ENCODE results near the gene TCP11L1. TPM values are rescaled to one million over a fixed set of nuclear protein-coding genes. Genes with fewer than 3 reads are reported as not detected.

The TCP11L1 gene, protein sequence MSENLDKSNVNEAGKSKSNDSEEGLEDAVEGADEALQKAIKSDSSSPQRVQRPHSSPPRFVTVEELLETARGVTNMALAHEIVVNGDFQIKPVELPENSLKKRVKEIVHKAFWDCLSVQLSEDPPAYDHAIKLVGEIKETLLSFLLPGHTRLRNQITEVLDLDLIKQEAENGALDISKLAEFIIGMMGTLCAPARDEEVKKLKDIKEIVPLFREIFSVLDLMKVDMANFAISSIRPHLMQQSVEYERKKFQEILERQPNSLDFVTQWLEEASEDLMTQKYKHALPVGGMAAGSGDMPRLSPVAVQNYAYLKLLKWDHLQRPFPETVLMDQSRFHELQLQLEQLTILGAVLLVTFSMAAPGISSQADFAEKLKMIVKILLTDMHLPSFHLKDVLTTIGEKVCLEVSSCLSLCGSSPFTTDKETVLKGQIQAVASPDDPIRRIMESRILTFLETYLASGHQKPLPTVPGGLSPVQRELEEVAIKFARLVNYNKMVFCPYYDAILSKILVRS
- total RNA-seq (10 to 100 TPM; 10.5 to 11.7 TPM), polyA plus RNA-seq (1 to 10 TPM; 2.9 to 3.3 TPM)

DNA sequence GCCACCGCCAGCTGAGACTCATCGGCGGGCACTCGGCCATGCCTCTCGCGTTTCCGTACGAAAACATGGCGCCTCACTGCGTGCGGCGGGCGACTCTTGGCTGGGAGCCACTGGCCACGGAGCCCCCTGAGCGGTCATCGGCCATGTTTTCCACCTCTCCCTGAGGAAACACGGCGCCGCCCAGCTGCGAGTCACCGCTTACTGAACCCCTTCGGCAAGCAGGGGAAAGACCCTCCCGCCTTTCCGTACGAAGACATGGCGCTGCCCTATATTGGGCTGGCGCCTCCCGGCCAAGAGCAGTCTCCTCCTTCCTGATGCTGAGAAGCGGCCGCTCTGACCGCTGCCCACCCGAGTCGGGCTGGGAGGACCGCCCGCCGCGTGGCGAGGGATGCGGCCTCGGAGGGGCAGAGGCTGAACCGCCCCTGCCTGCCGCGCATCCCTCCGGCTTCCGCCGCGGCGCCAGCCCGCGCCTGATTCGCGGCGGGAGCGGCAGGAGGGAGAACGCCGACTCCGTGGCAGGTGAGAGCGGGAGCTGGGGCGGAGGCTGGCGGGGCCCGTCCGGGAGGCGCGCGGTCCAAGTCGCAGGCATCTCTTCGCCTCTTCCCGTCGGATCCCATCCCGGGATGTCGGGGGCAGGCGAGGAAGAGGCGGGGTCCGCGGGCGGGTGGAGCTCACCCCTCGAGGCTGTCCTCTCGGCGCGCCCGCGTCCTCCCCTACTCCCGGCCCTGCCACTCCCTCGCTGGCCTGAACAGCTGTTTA is at the start of gene TCP11L1:
TSS of gene TCP11L1 (plus strand) at position 299 of the 759 bp plus-strand sequence. CDS start 4,202 bp downstream, outside the sequence.
- H3K9ac ChIP-seq (ENCODE audit: low read depth in 1 of 2, low read length in 2 of 2): peak within 1 kb of the TSS; percentile 78 to 83
- TF ChIP-seq, protein P1, sequence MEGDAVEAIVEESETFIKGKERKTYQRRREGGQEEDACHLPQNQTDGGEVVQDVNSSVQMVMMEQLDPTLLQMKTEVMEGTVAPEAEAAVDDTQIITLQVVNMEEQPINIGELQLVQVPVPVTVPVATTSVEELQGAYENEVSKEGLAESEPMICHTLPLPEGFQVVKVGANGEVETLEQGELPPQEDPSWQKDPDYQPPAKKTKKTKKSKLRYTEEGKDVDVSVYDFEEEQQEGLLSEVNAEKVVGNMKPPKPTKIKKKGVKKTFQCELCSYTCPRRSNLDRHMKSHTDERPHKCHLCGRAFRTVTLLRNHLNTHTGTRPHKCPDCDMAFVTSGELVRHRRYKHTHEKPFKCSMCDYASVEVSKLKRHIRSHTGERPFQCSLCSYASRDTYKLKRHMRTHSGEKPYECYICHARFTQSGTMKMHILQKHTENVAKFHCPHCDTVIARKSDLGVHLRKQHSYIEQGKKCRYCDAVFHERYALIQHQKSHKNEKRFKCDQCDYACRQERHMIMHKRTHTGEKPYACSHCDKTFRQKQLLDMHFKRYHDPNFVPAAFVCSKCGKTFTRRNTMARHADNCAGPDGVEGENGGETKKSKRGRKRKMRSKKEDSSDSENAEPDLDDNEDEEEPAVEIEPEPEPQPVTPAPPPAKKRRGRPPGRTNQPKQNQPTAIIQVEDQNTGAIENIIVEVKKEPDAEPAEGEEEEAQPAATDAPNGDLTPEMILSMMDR (IDR thresholded peaks at IDR 0.05; ENCODE audit: low read depth, low read length, missing input control): no peak
- TF ChIP-seq JUND (IDR thresholded peaks at IDR 0.05): no peak
- peak; percentile 100 for TF ChIP-seq YY1 (IDR thresholded peaks at IDR 0.05)
- TF ChIP-seq, protein P2, sequence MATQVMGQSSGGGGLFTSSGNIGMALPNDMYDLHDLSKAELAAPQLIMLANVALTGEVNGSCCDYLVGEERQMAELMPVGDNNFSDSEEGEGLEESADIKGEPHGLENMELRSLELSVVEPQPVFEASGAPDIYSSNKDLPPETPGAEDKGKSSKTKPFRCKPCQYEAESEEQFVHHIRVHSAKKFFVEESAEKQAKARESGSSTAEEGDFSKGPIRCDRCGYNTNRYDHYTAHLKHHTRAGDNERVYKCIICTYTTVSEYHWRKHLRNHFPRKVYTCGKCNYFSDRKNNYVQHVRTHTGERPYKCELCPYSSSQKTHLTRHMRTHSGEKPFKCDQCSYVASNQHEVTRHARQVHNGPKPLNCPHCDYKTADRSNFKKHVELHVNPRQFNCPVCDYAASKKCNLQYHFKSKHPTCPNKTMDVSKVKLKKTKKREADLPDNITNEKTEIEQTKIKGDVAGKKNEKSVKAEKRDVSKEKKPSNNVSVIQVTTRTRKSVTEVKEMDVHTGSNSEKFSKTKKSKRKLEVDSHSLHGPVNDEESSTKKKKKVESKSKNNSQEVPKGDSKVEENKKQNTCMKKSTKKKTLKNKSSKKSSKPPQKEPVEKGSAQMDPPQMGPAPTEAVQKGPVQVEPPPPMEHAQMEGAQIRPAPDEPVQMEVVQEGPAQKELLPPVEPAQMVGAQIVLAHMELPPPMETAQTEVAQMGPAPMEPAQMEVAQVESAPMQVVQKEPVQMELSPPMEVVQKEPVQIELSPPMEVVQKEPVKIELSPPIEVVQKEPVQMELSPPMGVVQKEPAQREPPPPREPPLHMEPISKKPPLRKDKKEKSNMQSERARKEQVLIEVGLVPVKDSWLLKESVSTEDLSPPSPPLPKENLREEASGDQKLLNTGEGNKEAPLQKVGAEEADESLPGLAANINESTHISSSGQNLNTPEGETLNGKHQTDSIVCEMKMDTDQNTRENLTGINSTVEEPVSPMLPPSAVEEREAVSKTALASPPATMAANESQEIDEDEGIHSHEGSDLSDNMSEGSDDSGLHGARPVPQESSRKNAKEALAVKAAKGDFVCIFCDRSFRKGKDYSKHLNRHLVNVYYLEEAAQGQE (IDR thresholded peaks at IDR 0.05): peak; percentile 59
- TF ChIP-seq SP1 (IDR thresholded peaks at IDR 0.05): peak; percentile 38
- TF ChIP-seq RXRA (IDR thresholded peaks at IDR 0.05): peak in 1 of 2 donors; percentile 22
- TF ChIP-seq HNF4A (conservative IDR thresholded peaks at IDR 0.05): peak in 1 of 2 donors; percentile 6
- peak within 1 kb of the TSS; percentile 93 to 99 for H3K27ac ChIP-seq (ENCODE audit: low read depth in 1 of 2, low read length in 2 of 2)

DNA sequence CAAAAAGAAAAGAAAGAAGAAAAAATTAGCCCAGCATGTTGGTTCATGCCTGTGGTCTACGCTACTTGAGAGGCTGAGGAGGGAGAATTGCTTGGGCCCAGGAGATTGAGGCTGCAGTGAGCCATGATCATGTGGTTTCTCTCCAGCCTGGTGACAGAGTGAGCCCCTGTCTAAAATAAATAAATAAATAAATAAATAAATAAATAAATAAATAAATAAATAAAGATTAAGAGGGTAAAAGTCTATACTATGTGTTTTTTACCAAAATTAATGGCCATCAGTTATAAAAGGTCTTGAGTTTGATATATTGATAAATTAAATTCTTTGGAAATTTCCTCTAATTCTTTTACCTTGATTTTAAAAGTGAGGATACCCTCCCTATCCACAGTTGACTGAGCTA is 48.9 kb upstream of the TCP11L1 start:
- H3K27ac ChIP-seq (ENCODE audit: low read depth in 1 of 2, low read length in 2 of 2): no peak overlapping the region
- no peaks in the 10 kb centered on the region for H3K27me3 ChIP-seq (ENCODE audit: control insufficient read depth in 4 of 4, insufficient read depth in 4 of 4, low read length in 3 of 4)
- no peaks in the 10 kb centered on the region for H3K4me1 ChIP-seq (ENCODE audit: control insufficient read depth in 4 of 4, insufficient read depth in 4 of 4, low read length in 3 of 4)
- TF ChIP-seq, protein P1 (IDR thresholded peaks at IDR 0.05; ENCODE audit: low read depth, low read length, missing input control): no peak
- TF ChIP-seq SP1 (IDR thresholded peaks at IDR 0.05) (no peak), NR2F2 (IDR thresholded peaks at IDR 0.05) (no peak), HNF4G (IDR thresholded peaks at IDR 0.05) (no peak), FOXA2 (IDR thresholded peaks at IDR 0.05) (no peak)
- TF ChIP-seq, protein P2 (IDR thresholded peaks at IDR 0.05): no peak
- H3K9ac ChIP-seq (ENCODE audit: low read depth in 1 of 2, low read length in 2 of 2): no peak overlapping the region
- peaks cover 0 to 4% (median under 1%) of the 10 kb centered on the region in 4 donors for H3K9me3 ChIP-seq (ENCODE audit: control insufficient read depth in 4 of 4, low read length in 3 of 4)
- no peaks in the 10 kb centered on the region for H3K36me3 ChIP-seq (ENCODE audit: control insufficient read depth in 4 of 4, insufficient read depth in 3 of 4, low read depth in 1 of 4, low read length in 3 of 4)
- 44% methylated on average over 1 of the region's 1 CpG for WGBS
- DNase-seq (ENCODE audit: low spot score): no peak
- H3K4me3 ChIP-seq (ENCODE audit: low read depth in 1 of 3, low read length in 3 of 3): no peak overlapping the region

More for the DNA sequence above, at the start of gene TCP11L1:
- H3K27me3 ChIP-seq (ENCODE audit: control insufficient read depth in 4 of 4, insufficient read depth in 4 of 4, low read length in 3 of 4): no peaks in the 10 kb centered on the region
- peaks cover 0 to 3% (median 0%) of the 10 kb centered on the region in 4 donors for H3K36me3 ChIP-seq (ENCODE audit: control insufficient read depth in 4 of 4, insufficient read depth in 3 of 4, low read depth in 1 of 4, low read length in 3 of 4)
- H3K9me3 ChIP-seq (ENCODE audit: control insufficient read depth in 4 of 4, low read length in 3 of 4): no peaks in the 10 kb centered on the region
- WGBS: under 1% methylated on average over 84 of the region's 84 CpGs
- DNase-seq (ENCODE audit: low spot score): peak; percentile 90
- peak within 1 kb of the TSS; percentile 83 to 95 (median 87) for H3K4me3 ChIP-seq (ENCODE audit: low read depth in 1 of 3, low read length in 3 of 3)
- H3K4me1 ChIP-seq (ENCODE audit: control insufficient read depth in 4 of 4, insufficient read depth in 4 of 4, low read length in 3 of 4): peaks cover 3 to 23% (median 17%) of the 10 kb centered on the region in 4 donors

All from liver (tissue), 9 donors.